Esophagus muscularis mucosa (tissue), 4 donors: ENCODE measurements around the gene SOX21. TPM values are rescaled to one million over a fixed set of nuclear protein-coding genes. Genes with fewer than 3 reads are reported as not detected.

ENCODE experiments used
- DNase-seq: peaks from one replicate; pipeline ENCODE4 v3.0.0-alpha.2; 2017; ENCODE audit errors: extremely low spot score
- H3K27ac ChIP-seq, 4 donors: fragments of 200-600 bp; sonication (generic); replicated peaks in 1 of 4; 1 replicate in 3 of 4; 2 replicates in 1 of 4; pipeline ENCODE4 v1.5.1; 2016 to 2019; ENCODE audit warnings: mild to moderate bottlenecking in 1 of 4
- H3K27me3 ChIP-seq, 4 donors: fragments of 200-600 bp; sonication (generic); one replicate each; pipeline versions ENCODE4 v1.5.1 to v1.6.0; 2016 to 2019
- H3K36me3 ChIP-seq, 4 donors: fragments of 200-600 bp; sonication (generic); one replicate each; pipeline ENCODE4 v1.5.1; 2016 to 2019
- H3K4me1 ChIP-seq, 4 donors: fragments of 200-600 bp; sonication (generic); one replicate each; pipeline ENCODE4 v1.5.1; 2016 to 2019
- H3K4me3 ChIP-seq, 4 donors: fragments of 200-600 bp; sonication (generic); 1 replicate in 2 of 4; 2 replicates in 2 of 4; pipeline ENCODE4 v1.5.1; 2016 to 2019; ENCODE audit warnings: mild to moderate bottlenecking in 4 of 4, moderate library complexity in 1 of 4
- H3K9me3 ChIP-seq, 4 donors: fragments of 200-600 bp; sonication (generic); 1 replicate in 3 of 4; 2 replicates in 1 of 4; pipeline ENCODE4 v1.5.1; 2016 to 2019
- CTCF ChIP-seq, 3 experiments: fragments of 200-600 bp in 2 of 3; fragments of 450-650 bp in 1 of 3; sonication (generic) in 2 of 3; IDR thresholded peaks; one replicate each; pipeline ENCODE4 v1.5.1; 2017 to 2019; ENCODE audit warnings: antibody characterized with exemption in 3 of 3, mild to moderate bottlenecking in 2 of 3, moderate library complexity in 1 of 3
- EP300 ChIP-seq: sonication (generic); formaldehyde crosslinking; IDR thresholded peaks from one replicate; pipeline ENCODE4 v1.6.1; 2017; ENCODE audit warnings: antibody characterized with exemption
- POLR2A ChIP-seq: fragments of 450-650 bp; IDR thresholded peaks from one replicate; pipeline ENCODE4 v1.6.1; 2017; ENCODE audit warnings: antibody characterized with exemption, moderate library complexity, mild to moderate bottlenecking, low read depth
- POLR2AphosphoS5 ChIP-seq, 2 donors: sonication (generic); formaldehyde crosslinking; IDR thresholded peaks; one replicate each; pipeline ENCODE4 v1.6.1; 2017; ENCODE audit warnings: antibody characterized with exemption in 2 of 2
- WGBS: methylation state at CpG from one replicate; pipeline ENCODE4 v1.1.5; 2018; 5-methylcytosine and 5-hydroxymethylcytosine counted together
- intact Hi-C: fragments of 100-400 bp; cut with DNase I; formaldehyde crosslinking; loops from one replicate; pipeline ENCODE4 v1.15.1; 2023
- total RNA-seq, 4 donors: library from RNA; depleted of rRNA; stranded (reverse); fragments of >200 nt; gene quantifications; one replicate each; pipeline versions ENCODE4 v1.1.0 to v1.2.1, GENCODE V29; 2016

The SOX21 gene
- total RNA-seq, 4 donors from 2014 or later = not detected

GRCh38 chr13:94709001-94709834 lies 3.1 kb downstream of the SOX21 start:
- Histone ChIP-seq H3K4me3 (no peak overlapping the region), H3K27me3 (peaks cover 3 to 100% (median 76%) of the 10 kb centered on the region in 4 donors), H3K9me3 (no peaks in the 10 kb centered on the region), H3K4me1 (peaks cover 25 to 61% (median 51%) of the 10 kb centered on the region in 4 donors), H3K27ac (no peak overlapping the region), H3K36me3 (no peaks in the 10 kb centered on the region)
- WGBS = 17% methylated on average over 7 of the region's 7 CpGs
- DNase-seq = no peak
- TF ChIP-seq CTCF (IDR thresholded peaks at IDR 0.05) = no peak
- TF ChIP-seq EP300 = no peak
- TF ChIP-seq POLR2AphosphoS5 (IDR thresholded peaks at IDR 0.05) = no peak
- TF ChIP-seq POLR2A = no peak
- intact Hi-C loops = no loop called here

- Histone ChIP-seq H3K4me1 (peaks cover 23 to 60% (median 47%) of the 10 kb centered on the region in 4 donors), H3K36me3 (no peaks in the 10 kb centered on the region), H3K27me3 (peaks cover 3 to 100% (median 80%) of the 10 kb centered on the region in 4 donors), H3K9me3 (no peaks in the 10 kb centered on the region), H3K27ac (no peak overlapping the region), H3K4me3 (peak overlapping the region in 1 of 4 donors; percentile 38)
- TF ChIP-seq POLR2A (no peak), EP300 (no peak), CTCF (IDR thresholded peaks at IDR 0.05) (no peak), POLR2AphosphoS5 (IDR thresholded peaks at IDR 0.05) (no peak)
- intact Hi-C loops = no loop called here
- 8% methylated on average over 25 of the region's 31 CpGs for WGBS
- DNase-seq = no peak
Observed at GRCh38 chr13:94708031-94708859, 4.1 kb downstream of the SOX21 start.

- H3K27me3 ChIP-seq = peaks cover 3 to 100% (median 81%) of the 10 kb centered on the region in 4 donors
- H3K36me3 ChIP-seq = no peaks in the 10 kb centered on the region
- H3K27ac ChIP-seq = no peak overlapping the region
- H3K4me3 ChIP-seq = peak overlapping the region in 3 of 4 donors; percentile 4 to 38 (median 20)
- 10% methylated on average over 13 of the region's 41 CpGs for WGBS
- DNase-seq = no peak
- TF ChIP-seq CTCF (IDR thresholded peaks at IDR 0.05) (no peak), EP300 (no peak), POLR2AphosphoS5 (IDR thresholded peaks at IDR 0.05) (no peak), POLR2A (no peak)
- intact Hi-C loops = no loop called here
- peaks cover 15 to 58% (median 40%) of the 10 kb centered on the region in 4 donors for H3K4me1 ChIP-seq
- H3K9me3 ChIP-seq = no peaks in the 10 kb centered on the region
Observed at GRCh38 chr13:94707400-94708021, 4.8 kb downstream of the SOX21 start.

GRCh38 chr13:94706843-94707399 lies 5.4 kb downstream of the SOX21 start:
- Histone ChIP-seq H3K27ac (no peak overlapping the region), H3K27me3 (peaks cover 3 to 100% (median 82%) of the 10 kb centered on the region in 4 donors), H3K36me3 (no peaks in the 10 kb centered on the region), H3K9me3 (no peaks in the 10 kb centered on the region), H3K4me3 (peak overlapping the region in 3 of 4 donors; percentile 4 to 38 (median 20)), H3K4me1 (peaks cover 11 to 57% (median 34%) of the 10 kb centered on the region in 4 donors)
- DNase-seq = no peak
- whole genome bisulfite sequencing = 13% methylated on average over 15 of the region's 15 CpGs
- TF ChIP-seq POLR2AphosphoS5 (IDR thresholded peaks at IDR 0.05) = no peak
- no peak for TF ChIP-seq POLR2A
- no peak for TF ChIP-seq EP300
- TF ChIP-seq CTCF (IDR thresholded peaks at IDR 0.05) = no peak
- intact Hi-C loops = no loop called here
